Peyer's patch (tissue), 4 donors: Measurements from ENCODE around the gene LRSAM1.

ENCODE experiments used
- CTCF ChIP-seq, 6 experiments: fragments of 450-650 bp in 4 of 6; fragments of 200-600 bp in 2 of 6; sonication (generic) in 1 of 6; IDR thresholded peaks; one replicate each; pipeline ENCODE4 v1.5.1; 2017 to 2019; ENCODE audit warnings: antibody characterized with exemption in 6 of 6, mild to moderate bottlenecking in 3 of 6, moderate library complexity in 1 of 6
- POLR2A ChIP-seq, 2 donors: fragments of 450-650 bp; IDR thresholded peaks; one replicate each; pipeline ENCODE4 v1.5.1; 2017; ENCODE audit warnings: antibody characterized with exemption in 2 of 2, mild to moderate bottlenecking in 2 of 2, moderate library complexity in 2 of 2

GRCh38 chr9:127463911-127464310 is 12.6 kb downstream of the LRSAM1 start:
- TF ChIP-seq CTCF (IDR thresholded peaks at IDR 0.05) (no peak), POLR2A (IDR thresholded peaks at IDR 0.05) (no peak)
